Uterus (tissue), 4 donors: ENCODE results near the gene LCNL1. TPM values are rescaled to one million over a fixed set of nuclear protein-coding genes. Genes with fewer than 3 reads are reported as not detected.

Experiments
- DNase-seq, 2 donors: peaks; one replicate each; pipeline ENCODE4 v3.0.0-alpha.2; 2019 to 2020
- H3K27ac ChIP-seq, 2 donors: fragments of 200-600 bp; sonication (generic); 1 replicate in 1 of 2; 2 replicates in 1 of 2; pipeline ENCODE4 v1.5.1; 2016 to 2018
- H3K27me3 ChIP-seq, 2 donors: fragments of 200-600 bp; sonication (generic); one replicate each; pipeline ENCODE4 v1.5.1; 2018 to 2019; ENCODE audit warnings: control low read depth in 1 of 2
- H3K36me3 ChIP-seq, 2 donors: fragments of 200-600 bp; sonication (generic); one replicate each; pipeline ENCODE4 v1.5.1; 2019; ENCODE audit warnings: control low read depth in 1 of 2
- H3K4me1 ChIP-seq, 2 donors: fragments of 200-600 bp; sonication (generic); one replicate each; pipeline ENCODE4 v1.5.1; 2018 to 2019; ENCODE audit warnings: control low read depth in 1 of 2
- H3K4me3 ChIP-seq, 2 donors: fragments of 200-600 bp; sonication (generic); 1 replicate in 1 of 2; 2 replicates in 1 of 2; pipeline ENCODE4 v1.5.1; 2018 to 2019; ENCODE audit warnings: mild to moderate bottlenecking in 1 of 2
- H3K9me3 ChIP-seq, 2 donors: fragments of 200-600 bp; sonication (generic); one replicate each; pipeline ENCODE4 v1.5.1; 2019; ENCODE audit warnings: control low read depth in 1 of 2
- POLR2A ChIP-seq, 2 donors: fragments of 450-650 bp; IDR thresholded peaks; one replicate each; pipeline ENCODE4 v1.6.1; 2016; ENCODE audit warnings: antibody characterized with exemption in 2 of 2, mild to moderate bottlenecking in 1 of 2, moderate library complexity in 1 of 2
- intact Hi-C: fragments of 100-400 bp; cut with DNase I; formaldehyde crosslinking; loops from one replicate; pipeline ENCODE4 v1.15.1; 2023; ENCODE audit warnings: low total_unique reads
- total RNA-seq, 4 donors: library from RNA; depleted of rRNA in 3 of 4; stranded (reverse); fragments of >200 nt in 3 of 4; gene quantifications; one replicate each; pipeline versions ENCODE4 v1.1.0 to v1.2.4, GENCODE V29; 2014 to 2023
- TF ChIP-seq, protein P1 (sequence below), 4 experiments: fragments of 200-600 bp in 2 of 4; fragments of 450-650 bp in 2 of 4; sonication (generic) in 2 of 4; IDR thresholded peaks; one replicate each; pipeline ENCODE4 v1.5.1; 2016 to 2019; ENCODE audit warnings: antibody characterized with exemption in 4 of 4, mild to moderate bottlenecking in 2 of 4, moderate library complexity in 1 of 4
- donor health status: DM: yes; HTN: yes; CAD: no.

LCNL1 gene
- total RNA-seq, 4 donors from 2014 or later = under 0.01 to 6.9 (median 0.54) TPM

DNA sequence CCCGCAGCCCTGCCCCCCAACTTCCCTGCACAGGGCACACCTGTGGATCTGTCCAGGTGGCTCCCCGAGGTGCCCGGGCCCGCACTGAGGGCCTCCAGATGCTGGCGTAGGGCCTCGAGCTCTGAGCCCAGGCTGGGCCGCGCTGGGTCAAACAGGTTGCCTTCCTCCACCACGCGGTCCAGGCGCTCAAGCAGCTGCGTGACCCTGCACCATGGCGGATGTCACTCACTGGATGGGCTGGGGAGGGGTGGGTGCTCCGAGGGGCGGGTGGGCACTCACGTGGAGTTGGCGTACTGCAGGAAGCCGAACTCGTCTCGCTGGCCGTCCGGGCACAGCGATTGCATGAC, 39.8 kb downstream of the LCNL1 start:
- Histone ChIP-seq H3K4me1 (peaks cover 0 to 5% of the 10 kb centered on the region in 2 donors), H3K27me3 (no peaks in the 10 kb centered on the region), H3K27ac (no peak overlapping the region), H3K4me3 (no peak overlapping the region), H3K36me3 (no peaks in the 10 kb centered on the region), H3K9me3 (no peaks in the 10 kb centered on the region)
- intact Hi-C loops = no loop called here
- DNase-seq = no peak
- TF ChIP-seq, protein P1, sequence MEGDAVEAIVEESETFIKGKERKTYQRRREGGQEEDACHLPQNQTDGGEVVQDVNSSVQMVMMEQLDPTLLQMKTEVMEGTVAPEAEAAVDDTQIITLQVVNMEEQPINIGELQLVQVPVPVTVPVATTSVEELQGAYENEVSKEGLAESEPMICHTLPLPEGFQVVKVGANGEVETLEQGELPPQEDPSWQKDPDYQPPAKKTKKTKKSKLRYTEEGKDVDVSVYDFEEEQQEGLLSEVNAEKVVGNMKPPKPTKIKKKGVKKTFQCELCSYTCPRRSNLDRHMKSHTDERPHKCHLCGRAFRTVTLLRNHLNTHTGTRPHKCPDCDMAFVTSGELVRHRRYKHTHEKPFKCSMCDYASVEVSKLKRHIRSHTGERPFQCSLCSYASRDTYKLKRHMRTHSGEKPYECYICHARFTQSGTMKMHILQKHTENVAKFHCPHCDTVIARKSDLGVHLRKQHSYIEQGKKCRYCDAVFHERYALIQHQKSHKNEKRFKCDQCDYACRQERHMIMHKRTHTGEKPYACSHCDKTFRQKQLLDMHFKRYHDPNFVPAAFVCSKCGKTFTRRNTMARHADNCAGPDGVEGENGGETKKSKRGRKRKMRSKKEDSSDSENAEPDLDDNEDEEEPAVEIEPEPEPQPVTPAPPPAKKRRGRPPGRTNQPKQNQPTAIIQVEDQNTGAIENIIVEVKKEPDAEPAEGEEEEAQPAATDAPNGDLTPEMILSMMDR (IDR thresholded peaks at IDR 0.05) = no peak
- no peak for TF ChIP-seq POLR2A (IDR thresholded peaks at IDR 0.05)

DNA sequence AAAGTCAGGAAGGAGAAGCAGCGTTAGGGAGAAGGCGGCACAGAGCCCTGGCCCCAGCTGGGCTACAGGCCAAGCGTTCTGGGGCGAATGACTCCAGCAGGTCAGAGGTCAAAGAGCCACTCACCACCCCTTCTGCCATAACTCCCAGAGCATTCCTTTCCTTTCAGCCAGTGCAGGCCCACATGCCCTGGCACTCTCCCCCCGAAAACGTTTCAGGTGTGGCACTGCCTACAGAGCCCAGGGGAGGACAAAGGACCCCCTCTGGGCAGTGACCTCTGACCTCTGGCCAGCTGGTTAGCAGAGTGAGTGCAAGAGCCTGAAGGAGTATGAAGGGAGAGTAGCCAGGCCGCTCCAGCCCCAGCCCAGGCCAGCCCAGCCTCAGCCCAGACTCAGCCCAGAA, 40.4 kb downstream of the LCNL1 start:
- H3K27ac ChIP-seq = no peak overlapping the region
- no peaks in the 10 kb centered on the region for H3K9me3 ChIP-seq
- H3K27me3 ChIP-seq = no peaks in the 10 kb centered on the region
- no peaks in the 10 kb centered on the region for H3K36me3 ChIP-seq
- intact Hi-C loops = no loop called here
- H3K4me1 ChIP-seq = peaks cover 0 to 5% of the 10 kb centered on the region in 2 donors
- no peak overlapping the region for H3K4me3 ChIP-seq
- DNase-seq = no peak
- no peak for TF ChIP-seq POLR2A (IDR thresholded peaks at IDR 0.05)
- TF ChIP-seq, protein P1 (IDR thresholded peaks at IDR 0.05) = no peak

DNA sequence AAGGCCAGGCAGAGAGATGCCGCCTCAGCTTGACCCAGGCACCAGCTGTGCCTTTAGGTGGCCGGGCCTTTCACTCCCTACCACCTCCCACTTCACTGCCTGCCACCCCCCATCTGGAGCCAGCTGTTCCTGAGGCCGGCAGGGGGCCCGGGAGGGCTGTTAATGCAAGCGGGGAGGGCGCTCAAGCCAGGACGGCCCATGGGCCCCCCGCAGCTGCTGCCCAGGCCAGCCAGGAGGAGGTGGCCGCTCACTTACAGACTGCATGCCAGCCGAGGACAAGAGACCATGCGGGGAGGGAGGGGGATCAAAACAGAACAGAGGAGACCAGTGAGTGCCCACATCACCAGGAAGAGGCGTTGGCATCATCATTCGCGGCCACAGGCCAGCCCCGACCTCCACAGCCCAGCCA, 40.8 kb downstream of the LCNL1 start:
- TF ChIP-seq, protein P1 (IDR thresholded peaks at IDR 0.05) = no peak
- TF ChIP-seq POLR2A (IDR thresholded peaks at IDR 0.05) = no peak
- Histone ChIP-seq H3K36me3 (no peaks in the 10 kb centered on the region), H3K4me3 (no peak overlapping the region), H3K27me3 (no peaks in the 10 kb centered on the region), H3K9me3 (no peaks in the 10 kb centered on the region), H3K27ac (no peak overlapping the region), H3K4me1 (peaks cover 0 to 9% of the 10 kb centered on the region in 2 donors)
- DNase-seq = no peak
- intact Hi-C loops = no loop called here

DNA sequence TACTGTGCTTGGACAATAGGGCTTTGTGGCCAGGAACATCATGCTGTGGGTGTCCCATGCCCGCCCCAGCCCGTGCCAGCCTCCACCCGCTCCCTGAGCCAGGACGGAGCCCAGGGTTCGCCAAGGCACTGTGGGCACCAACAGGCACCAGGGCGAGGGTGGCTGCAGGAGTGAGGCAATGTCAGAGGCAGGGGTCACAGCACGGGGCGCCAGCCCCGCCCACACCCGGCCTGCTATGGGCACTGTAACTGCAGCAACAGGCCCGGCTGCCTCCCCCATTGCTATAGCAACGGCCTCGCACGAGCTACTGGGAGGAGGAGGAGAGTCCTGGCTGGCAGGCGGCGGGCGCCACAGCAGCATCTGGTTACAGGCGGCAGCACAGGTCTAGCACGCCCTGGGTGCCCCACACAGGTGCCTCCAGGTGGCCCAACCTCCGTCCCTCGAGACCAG, 42.7 kb downstream of the LCNL1 start:
- no peak for TF ChIP-seq POLR2A (IDR thresholded peaks at IDR 0.05)
- TF ChIP-seq, protein P1 (IDR thresholded peaks at IDR 0.05) = no peak
- Histone ChIP-seq H3K4me3 (no peak overlapping the region), H3K4me1 (peaks cover 0 to 18% of the 10 kb centered on the region in 2 donors), H3K36me3 (no peaks in the 10 kb centered on the region), H3K27me3 (no peaks in the 10 kb centered on the region), H3K27ac (no peak overlapping the region), H3K9me3 (no peaks in the 10 kb centered on the region)
- no peak for DNase-seq
- intact Hi-C loops = no loop called here

DNA sequence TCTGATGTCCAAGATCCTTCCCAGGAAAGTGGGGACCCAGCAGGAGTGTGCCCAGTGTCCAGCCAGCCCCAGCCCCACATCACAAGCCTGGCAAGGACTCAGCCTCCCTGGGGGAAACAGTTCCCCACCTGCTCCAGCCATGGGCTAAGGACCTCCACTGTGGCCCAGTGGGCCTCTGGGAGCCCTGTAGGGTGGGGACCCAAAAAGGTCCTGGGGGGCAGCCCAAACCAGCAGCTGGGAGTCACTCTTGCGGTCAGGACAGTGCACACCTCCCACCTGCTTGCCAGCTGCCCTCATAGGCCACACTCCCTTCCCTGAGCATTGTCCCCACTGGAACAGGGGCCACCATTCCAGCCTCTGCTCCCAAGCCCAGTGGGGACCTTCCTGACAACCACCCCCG, 43.6 kb downstream of the LCNL1 start:
- Histone ChIP-seq H3K36me3 (no peaks in the 10 kb centered on the region), H3K27me3 (no peaks in the 10 kb centered on the region), H3K27ac (no peak overlapping the region), H3K4me1 (peaks cover 0 to 18% of the 10 kb centered on the region in 2 donors), H3K4me3 (no peak overlapping the region), H3K9me3 (no peaks in the 10 kb centered on the region)
- no peak for TF ChIP-seq POLR2A (IDR thresholded peaks at IDR 0.05)
- TF ChIP-seq, protein P1 (IDR thresholded peaks at IDR 0.05) = no peak
- intact Hi-C loops = no loop called here
- no peak for DNase-seq
